Neural progenitor cell (in vitro differentiated cells): ENCODE results near the gene POU6F2. TPM values are rescaled to one million over a fixed set of nuclear protein-coding genes. Genes with fewer than 3 reads are reported as not detected.

Source experiments
- DNase-seq: peaks from one replicate; pipeline ENCODE4 v3.0.0-alpha.2; 2016; ENCODE audit warnings: low spot score
- H2AFZ ChIP-seq: fragments of 200-600 bp; sonication (generic); replicated peaks from 2 replicates; pipeline ENCODE4 v1.6.1; 2016; ENCODE audit warnings: antibody characterized with exemption
- H3F3A ChIP-seq: fragments of 200-600 bp; sonication (generic); 2 replicates; pipeline ENCODE4 v1.6.1; 2016; ENCODE audit warnings: antibody characterized with exemption, low read depth
- H3K27ac ChIP-seq: fragments of 200-600 bp; sonication (generic); 2 replicates; pipeline ENCODE4 v1.5.1; 2016; ENCODE audit warnings: mild to moderate bottlenecking
- H3K27me3 ChIP-seq: fragments of 200-600 bp; sonication (generic); 2 replicates; pipeline ENCODE4 v1.6.1; 2016; ENCODE audit warnings: mild to moderate bottlenecking, moderate library complexity
- H3K36me3 ChIP-seq: fragments of 200-600 bp; sonication (generic); 2 replicates; pipeline ENCODE4 v1.5.1; 2016
- H3K4me1 ChIP-seq: fragments of 200-600 bp; sonication (generic); 2 replicates; pipeline ENCODE4 v1.6.1; 2016; ENCODE audit warnings: mixed run types
- H3K4me2 ChIP-seq: fragments of 200-600 bp; sonication (generic); 2 replicates; pipeline ENCODE4 v1.6.1; 2016
- H3K4me3 ChIP-seq: fragments of 200-600 bp; sonication (generic); 2 replicates; pipeline ENCODE4 v1.5.1; 2016
- H3K79me2 ChIP-seq: fragments of 200-600 bp; sonication (generic); 2 replicates; pipeline ENCODE4 v1.6.1; 2016; ENCODE audit warnings: low read depth
- H3K9ac ChIP-seq: fragments of 200-600 bp; sonication (generic); 2 replicates; pipeline ENCODE4 v1.6.1; 2016
- H3K9me3 ChIP-seq: fragments of 200-600 bp; sonication (generic); 2 replicates; pipeline ENCODE4 v1.5.1; 2016; ENCODE audit warnings: low read depth
- H4K20me1 ChIP-seq: fragments of 200-600 bp; sonication (generic); 2 replicates; pipeline ENCODE4 v1.6.1; 2016; ENCODE audit warnings: low read depth
- H3K27ac Mint-ChIP-seq: 3 replicates; pipeline ENCODE4 v1.8.0; 2021; ENCODE audit warnings: mixed read lengths
- H3K27me3 Mint-ChIP-seq: 2 replicates; pipeline ENCODE4 v1.8.0; 2022; ENCODE audit warnings: low read depth, mild to moderate bottlenecking, inconsistent platforms, moderate library complexity, mixed read lengths; ENCODE audit not compliant: insufficient read depth
- H3K36me3 Mint-ChIP-seq: 3 replicates; pipeline ENCODE4 v1.8.0; 2021; ENCODE audit warnings: mixed read lengths
- H3K4me1 Mint-ChIP-seq: 3 replicates; pipeline ENCODE4 v1.8.0; 2021; ENCODE audit warnings: mixed read lengths
- H3K4me3 Mint-ChIP-seq: 3 replicates; pipeline ENCODE4 v1.8.0; 2021; ENCODE audit warnings: mild to moderate bottlenecking, moderate library complexity, mixed read lengths
- H3K9me3 Mint-ChIP-seq: 3 replicates; pipeline ENCODE4 v1.8.0; 2020; ENCODE audit warnings: mixed read lengths
- EZH2 ChIP-seq: fragments of 200-600 bp; sonication (generic); IDR thresholded peaks from 2 replicates; pipeline ENCODE4 v1.6.1; 2017; ENCODE audit warnings: antibody characterized with exemption, mild to moderate bottlenecking, moderate library complexity
- EZH2phosphoT487 ChIP-seq: fragments of 200-600 bp; sonication (generic); IDR thresholded peaks from 2 replicates; pipeline ENCODE4 v1.6.1; 2017; ENCODE audit warnings: antibody characterized with exemption
- total RNA-seq: library from RNA; depleted of rRNA; stranded (reverse); fragments of >200 nt; gene quantifications from 2 replicates; pipeline ENCODE4 v1.2.3, GENCODE V29; 2015; ENCODE audit warnings: low replicate concordance
- TF ChIP-seq, protein P1 (sequence below): fragments of 200-600 bp; sonication (generic); IDR thresholded peaks from 2 replicates; pipeline ENCODE4 v1.5.1; 2017; ENCODE audit warnings: antibody characterized with exemption, mild to moderate bottlenecking

The POU6F2 gene
- total RNA-seq, 1 donor from 2014 or later, result 3.4 TPM

DNA sequence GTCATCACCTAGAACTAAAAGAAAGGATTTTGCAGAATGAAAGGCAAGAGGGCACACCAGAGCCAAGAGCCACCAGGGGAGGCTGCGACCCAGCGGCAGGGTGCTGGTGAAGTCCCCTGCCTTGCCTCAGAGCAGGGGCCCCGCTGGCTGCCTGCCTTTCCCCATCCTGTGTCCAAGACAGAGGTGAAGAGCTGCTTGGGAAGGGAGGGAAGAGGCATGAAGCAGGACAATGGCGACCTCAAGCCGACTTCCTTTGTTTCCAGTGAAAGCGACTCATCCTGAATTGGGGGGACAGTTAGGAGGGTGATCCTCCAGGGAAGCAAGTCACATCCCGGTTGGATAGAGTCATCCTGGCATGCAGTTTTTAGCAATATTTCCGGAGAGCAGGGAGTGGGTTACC lies 333.0 kb downstream of the POU6F2 start:
- Histone ChIP-seq H3K27me3 (no peaks in the 10 kb centered on the region), H4K20me1 (no peaks in the 10 kb centered on the region), H3F3A (peaks cover 6% of the 10 kb centered on the region), H3K9me3 (no peaks in the 10 kb centered on the region), H3K9ac (no peak overlapping the region), H3K27ac (no peak overlapping the region), H3K4me3 (no peak overlapping the region), H3K79me2 (no peaks in the 10 kb centered on the region), H3K36me3 (no peaks in the 10 kb centered on the region), H3K4me1 (peaks cover 42% of the 10 kb centered on the region), H3K4me2 (peak overlapping the region; percentile 57), H2AFZ (peak overlapping the region; percentile 98)
- Mint-ChIP-seq H3K27me3 (peaks cover 2% of the 10 kb centered on the region), H3K4me1 (peaks cover 24% of the 10 kb centered on the region), H3K9me3 (no peaks in the 10 kb centered on the region), H3K27ac (no peak overlapping the region), H3K4me3 (no peak overlapping the region), H3K36me3 (no peaks in the 10 kb centered on the region)
- TF ChIP-seq EZH2phosphoT487 (no peak), EZH2 (no peak)
- TF ChIP-seq, protein P1, sequence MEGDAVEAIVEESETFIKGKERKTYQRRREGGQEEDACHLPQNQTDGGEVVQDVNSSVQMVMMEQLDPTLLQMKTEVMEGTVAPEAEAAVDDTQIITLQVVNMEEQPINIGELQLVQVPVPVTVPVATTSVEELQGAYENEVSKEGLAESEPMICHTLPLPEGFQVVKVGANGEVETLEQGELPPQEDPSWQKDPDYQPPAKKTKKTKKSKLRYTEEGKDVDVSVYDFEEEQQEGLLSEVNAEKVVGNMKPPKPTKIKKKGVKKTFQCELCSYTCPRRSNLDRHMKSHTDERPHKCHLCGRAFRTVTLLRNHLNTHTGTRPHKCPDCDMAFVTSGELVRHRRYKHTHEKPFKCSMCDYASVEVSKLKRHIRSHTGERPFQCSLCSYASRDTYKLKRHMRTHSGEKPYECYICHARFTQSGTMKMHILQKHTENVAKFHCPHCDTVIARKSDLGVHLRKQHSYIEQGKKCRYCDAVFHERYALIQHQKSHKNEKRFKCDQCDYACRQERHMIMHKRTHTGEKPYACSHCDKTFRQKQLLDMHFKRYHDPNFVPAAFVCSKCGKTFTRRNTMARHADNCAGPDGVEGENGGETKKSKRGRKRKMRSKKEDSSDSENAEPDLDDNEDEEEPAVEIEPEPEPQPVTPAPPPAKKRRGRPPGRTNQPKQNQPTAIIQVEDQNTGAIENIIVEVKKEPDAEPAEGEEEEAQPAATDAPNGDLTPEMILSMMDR, result no peak
- peak; percentile 44 for DNase-seq

DNA sequence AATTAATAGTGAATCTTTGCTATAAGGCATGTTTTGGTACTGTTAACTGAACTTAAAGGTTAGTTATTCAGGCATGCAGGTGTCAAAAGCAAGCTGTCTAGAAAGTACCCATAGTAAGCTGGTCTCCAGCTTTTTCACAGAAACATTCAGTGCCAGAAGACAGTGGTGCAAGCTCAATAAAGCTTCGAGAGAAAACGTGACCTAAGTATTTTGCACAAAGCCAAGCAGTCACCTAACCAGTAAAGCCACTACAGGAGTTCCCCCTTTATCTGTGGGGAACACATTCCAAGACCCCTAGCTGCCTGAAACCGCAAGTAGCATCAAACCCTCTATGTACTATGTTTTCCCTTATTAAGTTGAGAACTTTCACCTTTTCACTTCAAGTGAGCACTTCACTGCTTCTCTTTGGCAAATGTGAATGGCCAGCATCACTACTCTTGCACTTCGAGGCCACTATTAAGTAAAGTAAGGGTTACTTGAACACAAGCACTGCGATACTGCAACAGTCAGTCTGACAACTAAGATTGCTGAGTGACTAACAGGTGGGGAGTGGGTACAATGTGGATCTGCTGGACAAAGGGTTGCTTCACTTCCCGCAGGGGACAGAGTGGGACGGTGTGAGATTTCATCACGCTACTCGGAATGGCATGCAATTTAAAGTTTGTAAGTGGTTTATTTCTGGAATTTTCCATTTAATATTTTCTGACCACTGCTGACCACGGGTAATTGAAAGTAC lies 334.7 kb downstream of the POU6F2 start:
- Histone ChIP-seq H3K4me1 (peaks cover 46% of the 10 kb centered on the region), H3K79me2 (no peaks in the 10 kb centered on the region), H3K27ac (no peak overlapping the region), H3K9ac (no peak overlapping the region), H3K27me3 (no peaks in the 10 kb centered on the region), H3K4me2 (no peak overlapping the region), H4K20me1 (no peaks in the 10 kb centered on the region), H3F3A (peaks cover 6% of the 10 kb centered on the region), H2AFZ (no peak overlapping the region), H3K9me3 (no peaks in the 10 kb centered on the region), H3K36me3 (no peaks in the 10 kb centered on the region), H3K4me3 (no peak overlapping the region)
- TF ChIP-seq EZH2, result no peak
- TF ChIP-seq, protein P1, result no peak
- no peak for TF ChIP-seq EZH2phosphoT487
- Mint-ChIP-seq H3K27ac (no peak overlapping the region), H3K27me3 (peaks cover 2% of the 10 kb centered on the region), H3K9me3 (no peaks in the 10 kb centered on the region), H3K4me1 (peaks cover 24% of the 10 kb centered on the region), H3K36me3 (no peaks in the 10 kb centered on the region), H3K4me3 (no peak overlapping the region)
- DNase-seq, result no peak

- peaks cover 2% of the 10 kb centered on the region for H3K27me3 Mint-ChIP-seq
Measured at GRCh38 chr7:39313376-39313775, 335.7 kb downstream of the POU6F2 start.

More at GRCh38 chr7:39313376-39313775, 335.7 kb downstream of the POU6F2 start:
- peaks cover 47% of the 10 kb centered on the region for H3K4me1 ChIP-seq
- H3K27ac ChIP-seq, result no peak overlapping the region
- H4K20me1 ChIP-seq, result no peaks in the 10 kb centered on the region
- no peaks in the 10 kb centered on the region for H3K9me3 ChIP-seq
- no peaks in the 10 kb centered on the region for H3K9me3 Mint-ChIP-seq
- no peaks in the 10 kb centered on the region for H3K36me3 Mint-ChIP-seq
- no peak overlapping the region for H2AFZ ChIP-seq
- H3K36me3 ChIP-seq, result no peaks in the 10 kb centered on the region
- H3K27ac Mint-ChIP-seq, result no peak overlapping the region
- H3K4me3 ChIP-seq, result no peak overlapping the region
- TF ChIP-seq EZH2 (no peak), EZH2phosphoT487 (no peak)
- TF ChIP-seq, protein P1, result no peak
- H3F3A ChIP-seq, result peaks cover 6% of the 10 kb centered on the region
- H3K9ac ChIP-seq, result no peak overlapping the region
- no peaks in the 10 kb centered on the region for H3K79me2 ChIP-seq
- H3K27me3 ChIP-seq, result no peaks in the 10 kb centered on the region
- H3K4me1 Mint-ChIP-seq, result peaks cover 24% of the 10 kb centered on the region
- no peak for DNase-seq
- H3K4me3 Mint-ChIP-seq, result no peak overlapping the region
- H3K4me2 ChIP-seq, result no peak overlapping the region
